Measurements from ENCODE around the gene AP1S1. TPM values are rescaled to one million over a fixed set of nuclear protein-coding genes. Genes with fewer than 3 reads are reported as not detected.
"Not testable (repeated sequence)": the region's sequence is repeated elsewhere in the genome, so short reads cannot be mapped to it uniquely, and the experiment has no call there.

The AP1S1 gene
- 57.2 TPM for polyA plus RNA-seq (2013, experiment 1 of 4)
- polyA plus RNA-seq (2013, experiment 2 of 4) = 50.0 TPM
- polyA plus RNA-seq (2013, experiment 3 of 4) = 43.9 TPM
- polyA plus RNA-seq (2013, experiment 4 of 4) = 47.8 TPM

- WGBS, 2 experiments = 2 to 3% methylated on average over 51 of the region's 51 CpGs
- Histone ChIP-seq H3K36me3 (ENCODE audit: control insufficient read depth, insufficient read depth, low read length) (no peaks in the 10 kb centered on the region), H3K9me3 (ENCODE audit: control insufficient read depth, low read length) (no peaks in the 10 kb centered on the region), H3K27ac (ENCODE audit: insufficient read depth, low read depth, low read length, poor library complexity, severe bottlenecking) (no peak within 1 kb of the TSS), H3K27me3 (ENCODE audit: control insufficient read depth, insufficient read depth, low read length, poor library complexity, severe bottlenecking) (no peaks in the 10 kb centered on the region), H3K4me3 (ENCODE audit: insufficient read depth, low read depth, low read length) (peak within 1 kb of the TSS; percentile 64), H3K4me1 (ENCODE audit: control insufficient read depth, insufficient read depth, low read length) (peaks cover 6% of the 10 kb centered on the region)
Measured at GRCh38 chr7:101153969-101154692, at the start of gene AP1S1. TSS of gene AP1S1 (plus strand) at chr7:101154476. CDS start at chr7:101154515, 39 bp downstream.

- H3K27me3 ChIP-seq (ENCODE audit: control insufficient read depth, insufficient read depth, low read length, poor library complexity, severe bottlenecking) = no peaks in the 10 kb centered on the region
- H3K4me1 ChIP-seq (ENCODE audit: control insufficient read depth, insufficient read depth, low read length) = peaks cover 16% of the 10 kb centered on the region
- H3K36me3 ChIP-seq (ENCODE audit: control insufficient read depth, insufficient read depth, low read length) = no peaks in the 10 kb centered on the region
- H3K4me3 ChIP-seq (ENCODE audit: insufficient read depth, low read depth, low read length) = no peak overlapping the region
- H3K27ac ChIP-seq (ENCODE audit: insufficient read depth, low read depth, low read length, poor library complexity, severe bottlenecking) = no peak overlapping the region
- H3K9me3 ChIP-seq (ENCODE audit: control insufficient read depth, low read length) = no peaks in the 10 kb centered on the region
- 92 to 96% methylated on average over 3 of the region's 3 CpGs for WGBS, 2 experiments
Measured at GRCh38 chr7:101104799-101105198, 49.5 kb upstream of the AP1S1 start.

- not testable (repeated sequence) for H3K27ac ChIP-seq (ENCODE audit: insufficient read depth, low read depth, low read length, poor library complexity, severe bottlenecking); H3K9me3 ChIP-seq (ENCODE audit: control insufficient read depth, low read length); H3K27me3 ChIP-seq (ENCODE audit: control insufficient read depth, insufficient read depth, low read length, poor library complexity, severe bottlenecking); H3K36me3 ChIP-seq (ENCODE audit: control insufficient read depth, insufficient read depth, low read length); H3K4me3 ChIP-seq (ENCODE audit: insufficient read depth, low read depth, low read length)
- WGBS, 2 experiments = 91% methylated on average over 5 of the region's 5 CpGs
- H3K4me1 ChIP-seq (ENCODE audit: control insufficient read depth, insufficient read depth, low read length) = peaks cover 12% of the 10 kb centered on the region
Measured at GRCh38 chr7:101105248-101105647, 49.0 kb upstream of the AP1S1 start.

- H3K9me3 ChIP-seq (ENCODE audit: control insufficient read depth, low read length) = no peaks in the 10 kb centered on the region
- no peak overlapping the region for H3K4me3 ChIP-seq (ENCODE audit: insufficient read depth, low read depth, low read length)
- H3K36me3 ChIP-seq (ENCODE audit: control insufficient read depth, insufficient read depth, low read length) = no peaks in the 10 kb centered on the region
- 93 to 94% methylated on average over 7 of the region's 7 CpGs for WGBS, 2 experiments
- peaks cover 5% of the 10 kb centered on the region for H3K4me1 ChIP-seq (ENCODE audit: control insufficient read depth, insufficient read depth, low read length)
- H3K27me3 ChIP-seq (ENCODE audit: control insufficient read depth, insufficient read depth, low read length, poor library complexity, severe bottlenecking) = no peaks in the 10 kb centered on the region
- no peak overlapping the region for H3K27ac ChIP-seq (ENCODE audit: insufficient read depth, low read depth, low read length, poor library complexity, severe bottlenecking)
Measured at GRCh38 chr7:101106386-101106785, 47.9 kb upstream of the AP1S1 start.

GRCh38 chr7:101108330-101108857 is 45.9 kb upstream of the AP1S1 start:
- Histone ChIP-seq H3K4me3 (ENCODE audit: insufficient read depth, low read depth, low read length) (no peak overlapping the region), H3K36me3 (ENCODE audit: control insufficient read depth, insufficient read depth, low read length) (no peaks in the 10 kb centered on the region), H3K27me3 (ENCODE audit: control insufficient read depth, insufficient read depth, low read length, poor library complexity, severe bottlenecking) (no peaks in the 10 kb centered on the region), H3K4me1 (ENCODE audit: control insufficient read depth, insufficient read depth, low read length) (peaks cover 5% of the 10 kb centered on the region), H3K9me3 (ENCODE audit: control insufficient read depth, low read length) (no peaks in the 10 kb centered on the region), H3K27ac (ENCODE audit: insufficient read depth, low read depth, low read length, poor library complexity, severe bottlenecking) (no peak overlapping the region)
- 82 to 84% methylated on average over 16 of the region's 16 CpGs for WGBS, 2 experiments

- H3K27me3 ChIP-seq (ENCODE audit: control insufficient read depth, insufficient read depth, low read length, poor library complexity, severe bottlenecking) = no peaks in the 10 kb centered on the region
- 89% methylated on average over 7 of the region's 7 CpGs for WGBS, 2 experiments
- H3K9me3 ChIP-seq (ENCODE audit: control insufficient read depth, low read length) = no peaks in the 10 kb centered on the region
- H3K27ac ChIP-seq (ENCODE audit: insufficient read depth, low read depth, low read length, poor library complexity, severe bottlenecking) = no peak overlapping the region
- H3K36me3 ChIP-seq (ENCODE audit: control insufficient read depth, insufficient read depth, low read length) = no peaks in the 10 kb centered on the region
- H3K4me3 ChIP-seq (ENCODE audit: insufficient read depth, low read depth, low read length) = no peak overlapping the region
- H3K4me1 ChIP-seq (ENCODE audit: control insufficient read depth, insufficient read depth, low read length) = peaks cover 5% of the 10 kb centered on the region
Measured at GRCh38 chr7:101108961-101109360, 45.3 kb upstream of the AP1S1 start.

GRCh38 chr7:101109368-101109767 is 44.9 kb upstream of the AP1S1 start:
- Histone ChIP-seq H3K27ac (ENCODE audit: insufficient read depth, low read depth, low read length, poor library complexity, severe bottlenecking) (no peak overlapping the region), H3K4me3 (ENCODE audit: insufficient read depth, low read depth, low read length) (no peak overlapping the region), H3K4me1 (ENCODE audit: control insufficient read depth, insufficient read depth, low read length) (peaks cover 5% of the 10 kb centered on the region), H3K36me3 (ENCODE audit: control insufficient read depth, insufficient read depth, low read length) (no peaks in the 10 kb centered on the region), H3K9me3 (ENCODE audit: control insufficient read depth, low read length) (no peaks in the 10 kb centered on the region), H3K27me3 (ENCODE audit: control insufficient read depth, insufficient read depth, low read length, poor library complexity, severe bottlenecking) (no peaks in the 10 kb centered on the region)
- WGBS, 2 experiments = 90 to 92% methylated on average over 6 of the region's 6 CpGs

- H3K9me3 ChIP-seq (ENCODE audit: control insufficient read depth, low read length) = no peaks in the 10 kb centered on the region
- H3K4me3 ChIP-seq (ENCODE audit: insufficient read depth, low read depth, low read length) = no peak overlapping the region
- H3K27ac ChIP-seq (ENCODE audit: insufficient read depth, low read depth, low read length, poor library complexity, severe bottlenecking) = no peak overlapping the region
- no peaks in the 10 kb centered on the region for H3K36me3 ChIP-seq (ENCODE audit: control insufficient read depth, insufficient read depth, low read length)
- 86 to 93% methylated on average over 5 of the region's 5 CpGs for whole genome bisulfite sequencing, 2 experiments
- H3K4me1 ChIP-seq (ENCODE audit: control insufficient read depth, insufficient read depth, low read length) = peaks cover 5% of the 10 kb centered on the region
- no peaks in the 10 kb centered on the region for H3K27me3 ChIP-seq (ENCODE audit: control insufficient read depth, insufficient read depth, low read length, poor library complexity, severe bottlenecking)
Measured at GRCh38 chr7:101111261-101111660, 43.0 kb upstream of the AP1S1 start.

- Histone ChIP-seq H3K27ac (ENCODE audit: insufficient read depth, low read depth, low read length, poor library complexity, severe bottlenecking) (no peak overlapping the region), H3K27me3 (ENCODE audit: control insufficient read depth, insufficient read depth, low read length, poor library complexity, severe bottlenecking) (no peaks in the 10 kb centered on the region), H3K4me3 (ENCODE audit: insufficient read depth, low read depth, low read length) (no peak overlapping the region), H3K4me1 (ENCODE audit: control insufficient read depth, insufficient read depth, low read length) (peaks cover 5% of the 10 kb centered on the region), H3K9me3 (ENCODE audit: control insufficient read depth, low read length) (no peaks in the 10 kb centered on the region), H3K36me3 (ENCODE audit: control insufficient read depth, insufficient read depth, low read length) (no peaks in the 10 kb centered on the region)
- WGBS, 2 experiments = 92 to 93% methylated on average over 11 of the region's 11 CpGs
Measured at GRCh38 chr7:101112233-101112632, 42.0 kb upstream of the AP1S1 start.

- not testable (repeated sequence) for H3K27me3 ChIP-seq (ENCODE audit: control insufficient read depth, insufficient read depth, low read length, poor library complexity, severe bottlenecking); H3K9me3 ChIP-seq (ENCODE audit: control insufficient read depth, low read length); H3K36me3 ChIP-seq (ENCODE audit: control insufficient read depth, insufficient read depth, low read length); H3K4me3 ChIP-seq (ENCODE audit: insufficient read depth, low read depth, low read length); H3K4me1 ChIP-seq (ENCODE audit: control insufficient read depth, insufficient read depth, low read length); H3K27ac ChIP-seq (ENCODE audit: insufficient read depth, low read depth, low read length, poor library complexity, severe bottlenecking)
- 92% methylated on average over 7 of the region's 7 CpGs for WGBS, 2 experiments
Measured at GRCh38 chr7:101113140-101113539, 41.1 kb upstream of the AP1S1 start.
